ENCODE data around the gene SLC35B2. TPM values are rescaled to one million over a fixed set of nuclear protein-coding genes. Genes with fewer than 3 reads are reported as not detected.

The SLC35B2 gene
- total RNA-seq, 1 experiment from 2014 or later, result 28.9 TPM

DNA sequence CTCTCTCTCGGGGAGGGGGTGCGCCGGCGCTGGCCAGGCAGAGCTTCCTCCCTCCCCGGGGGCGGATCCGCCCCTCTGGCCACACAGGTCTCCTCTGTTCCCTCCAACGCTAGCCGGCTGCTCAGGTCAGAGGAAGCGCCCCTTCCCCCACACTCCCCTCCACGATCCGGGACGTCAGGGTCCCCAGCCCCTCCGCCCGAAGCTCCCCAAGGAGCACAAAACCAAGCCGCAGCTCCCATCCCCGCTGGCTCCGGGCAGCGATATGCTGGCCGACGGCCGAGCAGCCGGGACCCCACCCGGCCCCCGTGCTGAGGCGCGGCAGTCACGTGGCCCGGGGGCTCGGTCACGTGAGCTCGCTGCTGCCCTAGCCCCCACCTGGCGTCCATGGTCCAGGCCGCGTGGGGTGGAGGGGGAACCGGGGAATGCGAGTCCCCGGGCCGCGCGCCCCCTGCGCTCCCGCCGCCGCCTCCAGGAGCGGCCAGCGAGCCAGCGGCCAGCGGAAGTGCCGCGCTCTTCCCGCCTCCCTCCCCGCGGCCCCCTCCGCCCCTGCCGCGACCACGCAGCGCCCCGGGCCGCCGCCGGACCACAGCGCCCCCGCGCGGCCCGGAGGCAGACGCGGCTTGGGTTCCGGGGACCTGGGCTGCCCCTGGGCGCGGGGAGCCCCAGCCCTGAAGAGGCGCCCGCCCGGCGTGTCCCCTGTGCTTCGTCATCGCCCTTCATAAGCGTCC is at the start of gene SLC35B2 (continued):
- TF ChIP-seq, protein P1, sequence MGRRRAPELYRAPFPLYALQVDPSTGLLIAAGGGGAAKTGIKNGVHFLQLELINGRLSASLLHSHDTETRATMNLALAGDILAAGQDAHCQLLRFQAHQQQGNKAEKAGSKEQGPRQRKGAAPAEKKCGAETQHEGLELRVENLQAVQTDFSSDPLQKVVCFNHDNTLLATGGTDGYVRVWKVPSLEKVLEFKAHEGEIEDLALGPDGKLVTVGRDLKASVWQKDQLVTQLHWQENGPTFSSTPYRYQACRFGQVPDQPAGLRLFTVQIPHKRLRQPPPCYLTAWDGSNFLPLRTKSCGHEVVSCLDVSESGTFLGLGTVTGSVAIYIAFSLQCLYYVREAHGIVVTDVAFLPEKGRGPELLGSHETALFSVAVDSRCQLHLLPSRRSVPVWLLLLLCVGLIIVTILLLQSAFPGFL (CRISPR knock-in tag; IDR thresholded peaks at IDR 0.05; ENCODE audit: borderline replicate concordance), result peak; percentile 77; the same call in 1 of the 2 replicates
- TF ChIP-seq RORB (CRISPR knock-in tag; IDR thresholded peaks at IDR 0.05) (no peak), CREM (CRISPR knock-in tag; IDR thresholded peaks at IDR 0.05) (no peak), FOXP1 (CRISPR knock-in tag; IDR thresholded peaks at IDR 0.05; ENCODE audit: borderline replicate concordance) (peak; percentile 79), ELF4 (CRISPR knock-in tag; IDR thresholded peaks at IDR 0.05; ENCODE audit: low read depth) (no peak; the same call in 1 of the 2 replicates), MYBL2 (CRISPR knock-in tag; IDR thresholded peaks at IDR 0.05) (peak; percentile 74), GABPB1 (CRISPR knock-in tag; IDR thresholded peaks at IDR 0.05) (peak; percentile 62; the same call in 1 of the 2 replicates), AFF4 (CRISPR knock-in tag; IDR thresholded peaks at IDR 0.05; ENCODE audit: borderline replicate concordance) (no peak), ZNF532 (CRISPR knock-in tag; IDR thresholded peaks at IDR 0.05; ENCODE audit: borderline replicate concordance) (no peak), NFATC4 (CRISPR knock-in tag; IDR thresholded peaks at IDR 0.05) (0 out of 2 replicates have a peak, but pooled peaks have one; percentile 22), USF2 (CRISPR knock-in tag; IDR thresholded peaks at IDR 0.05) (peak; percentile 99)
- TF ChIP-seq, protein P2, sequence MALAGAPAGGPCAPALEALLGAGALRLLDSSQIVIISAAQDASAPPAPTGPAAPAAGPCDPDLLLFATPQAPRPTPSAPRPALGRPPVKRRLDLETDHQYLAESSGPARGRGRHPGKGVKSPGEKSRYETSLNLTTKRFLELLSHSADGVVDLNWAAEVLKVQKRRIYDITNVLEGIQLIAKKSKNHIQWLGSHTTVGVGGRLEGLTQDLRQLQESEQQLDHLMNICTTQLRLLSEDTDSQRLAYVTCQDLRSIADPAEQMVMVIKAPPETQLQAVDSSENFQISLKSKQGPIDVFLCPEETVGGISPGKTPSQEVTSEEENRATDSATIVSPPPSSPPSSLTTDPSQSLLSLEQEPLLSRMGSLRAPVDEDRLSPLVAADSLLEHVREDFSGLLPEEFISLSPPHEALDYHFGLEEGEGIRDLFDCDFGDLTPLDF (CRISPR knock-in tag; IDR thresholded peaks at IDR 0.05), result 0 out of 2 replicates have a peak, but pooled peaks have one; percentile 12
- TF ChIP-seq, protein P3, sequence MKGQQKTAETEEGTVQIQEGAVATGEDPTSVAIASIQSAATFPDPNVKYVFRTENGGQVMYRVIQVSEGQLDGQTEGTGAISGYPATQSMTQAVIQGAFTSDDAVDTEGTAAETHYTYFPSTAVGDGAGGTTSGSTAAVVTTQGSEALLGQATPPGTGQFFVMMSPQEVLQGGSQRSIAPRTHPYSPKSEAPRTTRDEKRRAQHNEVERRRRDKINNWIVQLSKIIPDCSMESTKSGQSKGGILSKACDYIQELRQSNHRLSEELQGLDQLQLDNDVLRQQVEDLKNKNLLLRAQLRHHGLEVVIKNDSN (CRISPR knock-in tag; IDR thresholded peaks at IDR 0.05), result peak; percentile 99
- TF ChIP-seq, protein P4, sequence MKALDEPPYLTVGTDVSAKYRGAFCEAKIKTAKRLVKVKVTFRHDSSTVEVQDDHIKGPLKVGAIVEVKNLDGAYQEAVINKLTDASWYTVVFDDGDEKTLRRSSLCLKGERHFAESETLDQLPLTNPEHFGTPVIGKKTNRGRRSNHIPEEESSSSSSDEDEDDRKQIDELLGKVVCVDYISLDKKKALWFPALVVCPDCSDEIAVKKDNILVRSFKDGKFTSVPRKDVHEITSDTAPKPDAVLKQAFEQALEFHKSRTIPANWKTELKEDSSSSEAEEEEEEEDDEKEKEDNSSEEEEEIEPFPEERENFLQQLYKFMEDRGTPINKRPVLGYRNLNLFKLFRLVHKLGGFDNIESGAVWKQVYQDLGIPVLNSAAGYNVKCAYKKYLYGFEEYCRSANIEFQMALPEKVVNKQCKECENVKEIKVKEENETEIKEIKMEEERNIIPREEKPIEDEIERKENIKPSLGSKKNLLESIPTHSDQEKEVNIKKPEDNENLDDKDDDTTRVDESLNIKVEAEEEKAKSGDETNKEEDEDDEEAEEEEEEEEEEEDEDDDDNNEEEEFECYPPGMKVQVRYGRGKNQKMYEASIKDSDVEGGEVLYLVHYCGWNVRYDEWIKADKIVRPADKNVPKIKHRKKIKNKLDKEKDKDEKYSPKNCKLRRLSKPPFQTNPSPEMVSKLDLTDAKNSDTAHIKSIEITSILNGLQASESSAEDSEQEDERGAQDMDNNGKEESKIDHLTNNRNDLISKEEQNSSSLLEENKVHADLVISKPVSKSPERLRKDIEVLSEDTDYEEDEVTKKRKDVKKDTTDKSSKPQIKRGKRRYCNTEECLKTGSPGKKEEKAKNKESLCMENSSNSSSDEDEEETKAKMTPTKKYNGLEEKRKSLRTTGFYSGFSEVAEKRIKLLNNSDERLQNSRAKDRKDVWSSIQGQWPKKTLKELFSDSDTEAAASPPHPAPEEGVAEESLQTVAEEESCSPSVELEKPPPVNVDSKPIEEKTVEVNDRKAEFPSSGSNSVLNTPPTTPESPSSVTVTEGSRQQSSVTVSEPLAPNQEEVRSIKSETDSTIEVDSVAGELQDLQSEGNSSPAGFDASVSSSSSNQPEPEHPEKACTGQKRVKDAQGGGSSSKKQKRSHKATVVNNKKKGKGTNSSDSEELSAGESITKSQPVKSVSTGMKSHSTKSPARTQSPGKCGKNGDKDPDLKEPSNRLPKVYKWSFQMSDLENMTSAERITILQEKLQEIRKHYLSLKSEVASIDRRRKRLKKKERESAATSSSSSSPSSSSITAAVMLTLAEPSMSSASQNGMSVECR (CRISPR knock-in tag; IDR thresholded peaks at IDR 0.05; ENCODE audit: borderline replicate concordance), result peak; percentile 71; the same call in 1 of the 2 replicates
- TF ChIP-seq, protein P5, sequence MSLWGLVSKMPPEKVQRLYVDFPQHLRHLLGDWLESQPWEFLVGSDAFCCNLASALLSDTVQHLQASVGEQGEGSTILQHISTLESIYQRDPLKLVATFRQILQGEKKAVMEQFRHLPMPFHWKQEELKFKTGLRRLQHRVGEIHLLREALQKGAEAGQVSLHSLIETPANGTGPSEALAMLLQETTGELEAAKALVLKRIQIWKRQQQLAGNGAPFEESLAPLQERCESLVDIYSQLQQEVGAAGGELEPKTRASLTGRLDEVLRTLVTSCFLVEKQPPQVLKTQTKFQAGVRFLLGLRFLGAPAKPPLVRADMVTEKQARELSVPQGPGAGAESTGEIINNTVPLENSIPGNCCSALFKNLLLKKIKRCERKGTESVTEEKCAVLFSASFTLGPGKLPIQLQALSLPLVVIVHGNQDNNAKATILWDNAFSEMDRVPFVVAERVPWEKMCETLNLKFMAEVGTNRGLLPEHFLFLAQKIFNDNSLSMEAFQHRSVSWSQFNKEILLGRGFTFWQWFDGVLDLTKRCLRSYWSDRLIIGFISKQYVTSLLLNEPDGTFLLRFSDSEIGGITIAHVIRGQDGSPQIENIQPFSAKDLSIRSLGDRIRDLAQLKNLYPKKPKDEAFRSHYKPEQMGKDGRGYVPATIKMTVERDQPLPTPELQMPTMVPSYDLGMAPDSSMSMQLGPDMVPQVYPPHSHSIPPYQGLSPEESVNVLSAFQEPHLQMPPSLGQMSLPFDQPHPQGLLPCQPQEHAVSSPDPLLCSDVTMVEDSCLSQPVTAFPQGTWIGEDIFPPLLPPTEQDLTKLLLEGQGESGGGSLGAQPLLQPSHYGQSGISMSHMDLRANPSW (CRISPR knock-in tag; conservative IDR thresholded peaks at IDR 0.05; ENCODE audit: low read depth), result no peak
- TF ChIP-seq, protein P6, sequence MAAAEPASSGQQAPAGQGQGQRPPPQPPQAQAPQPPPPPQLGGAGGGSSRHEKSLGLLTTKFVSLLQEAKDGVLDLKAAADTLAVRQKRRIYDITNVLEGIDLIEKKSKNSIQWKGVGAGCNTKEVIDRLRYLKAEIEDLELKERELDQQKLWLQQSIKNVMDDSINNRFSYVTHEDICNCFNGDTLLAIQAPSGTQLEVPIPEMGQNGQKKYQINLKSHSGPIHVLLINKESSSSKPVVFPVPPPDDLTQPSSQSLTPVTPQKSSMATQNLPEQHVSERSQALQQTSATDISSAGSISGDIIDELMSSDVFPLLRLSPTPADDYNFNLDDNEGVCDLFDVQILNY (CRISPR knock-in tag; IDR thresholded peaks at IDR 0.05), result no peak; the same call in 1 of the 2 replicates
